Adrenal gland (tissue), 5 donors: Measurements from ENCODE around the gene KDM4C.

Experiments used
- POLR2A ChIP-seq, 2 donors: fragments of 450-650 bp; IDR thresholded peaks; one replicate each; pipeline ENCODE4 v1.6.1; 2017; ENCODE audit warnings: antibody characterized with exemption in 2 of 2, mild to moderate bottlenecking in 2 of 2, moderate library complexity in 1 of 2
- TF ChIP-seq, protein P1 (sequence below), 6 experiments: fragments of 450-650 bp in 4 of 6; fragments of 200-600 bp in 2 of 6; sonication (generic) in 1 of 6; IDR thresholded peaks; 1 replicate in 5 of 6; 2 replicates in 1 of 6; pipeline versions ENCODE4 v1.5.1 to v1.8.0; 2016 to 2021; ENCODE audit warnings: antibody characterized with exemption in 6 of 6, mild to moderate bottlenecking in 2 of 6, moderate library complexity in 1 of 6
- donor health status: DM: no; HTN: no; CAD: no.

DNA sequence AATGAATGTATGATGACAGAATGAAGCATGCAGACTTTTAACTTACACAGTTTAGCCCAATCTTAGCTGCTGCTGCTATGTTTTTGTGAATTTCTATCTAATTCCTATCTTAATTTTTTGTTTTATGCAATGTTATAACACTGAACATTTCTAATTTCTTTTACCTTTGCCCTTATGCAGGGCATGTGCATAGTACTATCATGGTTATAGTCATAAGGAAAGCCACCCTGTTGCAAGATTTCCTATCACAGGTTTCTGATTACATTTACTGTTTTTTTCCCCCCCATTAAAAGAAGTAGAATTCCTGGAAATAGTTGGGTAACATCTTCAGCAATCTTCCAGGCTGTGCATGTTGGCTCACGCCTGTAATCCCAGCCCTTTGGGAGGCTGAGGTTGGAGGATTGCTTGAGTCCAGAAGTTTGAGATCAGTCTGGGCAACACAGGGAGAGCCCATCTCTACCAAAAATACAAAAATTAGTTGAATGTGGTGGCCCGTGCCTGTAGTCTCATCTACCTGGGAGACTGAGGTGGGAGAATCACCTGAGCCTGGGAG is 164.4 kb downstream of the KDM4C start:
- TF ChIP-seq POLR2A (IDR thresholded peaks at IDR 0.05): no peak
- TF ChIP-seq, protein P1, sequence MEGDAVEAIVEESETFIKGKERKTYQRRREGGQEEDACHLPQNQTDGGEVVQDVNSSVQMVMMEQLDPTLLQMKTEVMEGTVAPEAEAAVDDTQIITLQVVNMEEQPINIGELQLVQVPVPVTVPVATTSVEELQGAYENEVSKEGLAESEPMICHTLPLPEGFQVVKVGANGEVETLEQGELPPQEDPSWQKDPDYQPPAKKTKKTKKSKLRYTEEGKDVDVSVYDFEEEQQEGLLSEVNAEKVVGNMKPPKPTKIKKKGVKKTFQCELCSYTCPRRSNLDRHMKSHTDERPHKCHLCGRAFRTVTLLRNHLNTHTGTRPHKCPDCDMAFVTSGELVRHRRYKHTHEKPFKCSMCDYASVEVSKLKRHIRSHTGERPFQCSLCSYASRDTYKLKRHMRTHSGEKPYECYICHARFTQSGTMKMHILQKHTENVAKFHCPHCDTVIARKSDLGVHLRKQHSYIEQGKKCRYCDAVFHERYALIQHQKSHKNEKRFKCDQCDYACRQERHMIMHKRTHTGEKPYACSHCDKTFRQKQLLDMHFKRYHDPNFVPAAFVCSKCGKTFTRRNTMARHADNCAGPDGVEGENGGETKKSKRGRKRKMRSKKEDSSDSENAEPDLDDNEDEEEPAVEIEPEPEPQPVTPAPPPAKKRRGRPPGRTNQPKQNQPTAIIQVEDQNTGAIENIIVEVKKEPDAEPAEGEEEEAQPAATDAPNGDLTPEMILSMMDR (IDR thresholded peaks at IDR 0.05): no peak
